Duodenal mucosa (tissue), 2 donors: ENCODE results near the gene NFKB2.

Source experiments
- H3K27ac ChIP-seq: one replicate; pipeline ENCODE4 v1.7.0; 2013; ENCODE audit warnings: low read depth, low read length
- H3K27me3 ChIP-seq, 2 donors: one replicate each; pipeline ENCODE4 v1.7.0; 2013; ENCODE audit warnings: low read length in 2 of 2, control low read depth in 1 of 2; ENCODE audit not compliant: insufficient read depth in 2 of 2, control insufficient read depth in 1 of 2
- H3K36me3 ChIP-seq, 2 donors: one replicate each; pipeline ENCODE4 v1.7.0; 2013; ENCODE audit warnings: low read length in 2 of 2, control low read depth in 1 of 2; ENCODE audit not compliant: insufficient read depth in 2 of 2, control insufficient read depth in 1 of 2
- H3K4me1 ChIP-seq, 2 donors: one replicate each; pipeline ENCODE4 v1.7.0; 2013; ENCODE audit warnings: low read length in 2 of 2, control low read depth in 1 of 2; ENCODE audit not compliant: insufficient read depth in 2 of 2, control insufficient read depth in 1 of 2
- H3K4me3 ChIP-seq, 2 donors: one replicate each; pipeline ENCODE4 v1.7.0; 2013; ENCODE audit warnings: low read length in 2 of 2, low read depth in 1 of 2
- H3K9ac ChIP-seq, 2 donors: one replicate each; pipeline ENCODE4 v1.7.0; 2013; ENCODE audit warnings: low read length in 2 of 2, low read depth in 1 of 2
- H3K9me3 ChIP-seq, 2 donors: one replicate each; pipeline ENCODE4 v1.7.0; 2013; ENCODE audit warnings: low read length in 2 of 2, control low read depth in 1 of 2; ENCODE audit not compliant: control insufficient read depth in 1 of 2

Gene NFKB2

GRCh38 chr10:102400598-102401341, 5.3 kb downstream of the NFKB2 start:
- H3K36me3 ChIP-seq: peaks cover 7 to 28% of the 10 kb centered on the region in 2 donors

GRCh38 chr10:102401342-102401654, 5.8 kb downstream of the NFKB2 start:
- Histone ChIP-seq H3K27ac (no peak overlapping the region), H3K27me3 (no peaks in the 10 kb centered on the region), H3K4me1 (peaks cover 14 to 18% of the 10 kb centered on the region in 2 donors), H3K36me3 (peaks cover 7 to 28% of the 10 kb centered on the region in 2 donors), H3K9ac (no peak overlapping the region), H3K9me3 (no peaks in the 10 kb centered on the region), H3K4me3 (no peak overlapping the region)

More at GRCh38 chr10:102400598-102401341, 5.3 kb downstream of the NFKB2 start:
- H3K27ac ChIP-seq: no peak overlapping the region
- H3K4me3 ChIP-seq: no peak overlapping the region
- H3K9ac ChIP-seq: no peak overlapping the region
- H3K27me3 ChIP-seq: no peaks in the 10 kb centered on the region
- peaks cover 18 to 22% of the 10 kb centered on the region in 2 donors for H3K4me1 ChIP-seq
- no peaks in the 10 kb centered on the region for H3K9me3 ChIP-seq

- peaks cover 7 to 25% of the 10 kb centered on the region in 2 donors for H3K36me3 ChIP-seq
- no peaks in the 10 kb centered on the region for H3K9me3 ChIP-seq
- H3K27ac ChIP-seq: no peak overlapping the region
- H3K9ac ChIP-seq: no peak overlapping the region
- H3K4me3 ChIP-seq: no peak overlapping the region
- peaks cover 7 to 11% of the 10 kb centered on the region in 2 donors for H3K4me1 ChIP-seq
- H3K27me3 ChIP-seq: no peaks in the 10 kb centered on the region
These were observed 6.4 kb downstream of the NFKB2 start for GRCh38 chr10:102401735-102402511.

- Histone ChIP-seq H3K4me3 (no peak overlapping the region), H3K4me1 (peaks cover 6 to 10% of the 10 kb centered on the region in 2 donors), H3K9me3 (no peaks in the 10 kb centered on the region), H3K27me3 (peaks cover 3% of the 10 kb centered on the region in 2 donors), H3K9ac (no peak overlapping the region), H3K36me3 (peaks cover 7 to 24% of the 10 kb centered on the region in 2 donors), H3K27ac (no peak overlapping the region)
These were observed 7.0 kb downstream of the NFKB2 start for GRCh38 chr10:102402512-102402896.

- peaks cover 6 to 10% of the 10 kb centered on the region in 2 donors for H3K4me1 ChIP-seq
- no peak overlapping the region for H3K4me3 ChIP-seq
- H3K36me3 ChIP-seq: peaks cover 6 to 19% of the 10 kb centered on the region in 2 donors
These were observed 7.6 kb downstream of the NFKB2 start for GRCh38 chr10:102403115-102403514.

GRCh38 chr10:102404361-102405107, 9.0 kb downstream of the NFKB2 start:
- peaks cover 0 to 17% of the 10 kb centered on the region in 2 donors for H3K36me3 ChIP-seq
- H3K9me3 ChIP-seq: no peaks in the 10 kb centered on the region
- H3K4me3 ChIP-seq: no peak overlapping the region
- no peak overlapping the region for H3K27ac ChIP-seq
- H3K9ac ChIP-seq: no peak overlapping the region
- H3K27me3 ChIP-seq: peaks cover 17 to 19% of the 10 kb centered on the region in 2 donors
- peaks cover 8 to 12% of the 10 kb centered on the region in 2 donors for H3K4me1 ChIP-seq

More at GRCh38 chr10:102403115-102403514, 7.6 kb downstream of the NFKB2 start:
- Histone ChIP-seq H3K27ac (no peak overlapping the region), H3K27me3 (peaks cover 9% of the 10 kb centered on the region in 2 donors), H3K9me3 (no peaks in the 10 kb centered on the region), H3K9ac (no peak overlapping the region)

- no peak overlapping the region for H3K27ac ChIP-seq
- H3K27me3 ChIP-seq: peaks cover 23 to 25% of the 10 kb centered on the region in 2 donors
- no peak overlapping the region for H3K4me3 ChIP-seq
- no peaks in the 10 kb centered on the region for H3K9me3 ChIP-seq
- peaks cover 4 to 10% of the 10 kb centered on the region in 2 donors for H3K4me1 ChIP-seq
- H3K9ac ChIP-seq: no peak overlapping the region
- H3K36me3 ChIP-seq: peaks cover 0 to 16% of the 10 kb centered on the region in 2 donors
These were observed 9.6 kb downstream of the NFKB2 start for GRCh38 chr10:102405108-102405571.

- Histone ChIP-seq H3K27ac (no peak overlapping the region), H3K9ac (no peak overlapping the region), H3K4me3 (no peak overlapping the region), H3K4me1 (peaks cover 8 to 13% of the 10 kb centered on the region in 2 donors), H3K36me3 (peaks cover 0 to 12% of the 10 kb centered on the region in 2 donors), H3K9me3 (no peaks in the 10 kb centered on the region), H3K27me3 (peaks cover 26 to 30% of the 10 kb centered on the region in 2 donors)
These were observed 10.1 kb downstream of the NFKB2 start for GRCh38 chr10:102405632-102406031.

GRCh38 chr10:102406815-102407214, 11.3 kb downstream of the NFKB2 start:
- Histone ChIP-seq H3K9me3 (no peaks in the 10 kb centered on the region), H3K9ac (no peak overlapping the region), H3K27me3 (peaks cover 38 to 41% of the 10 kb centered on the region in 2 donors), H3K4me3 (no peak overlapping the region), H3K27ac (no peak overlapping the region), H3K4me1 (peaks cover 8 to 14% of the 10 kb centered on the region in 2 donors), H3K36me3 (peaks cover 0 to under 1% of the 10 kb centered on the region in 2 donors)
